VCaP (cell line): ENCODE measurements around the gene METTL23.

Source experiments
- H3K27ac ChIP-seq: fragments of 450-650 bp; 2 replicates; pipeline ENCODE4 v1.5.1; 2017
- TF ChIP-seq, protein P1 (sequence below): fragments of 450-650 bp; conservative IDR thresholded peaks from 2 replicates; pipeline ENCODE4 v1.5.1; 2017; ENCODE audit warnings: mild to moderate bottlenecking, moderate library complexity

METTL23 gene

GRCh38 chr17:76687298-76688164, 39.1 kb upstream of the METTL23 start:
- TF ChIP-seq, protein P1, sequence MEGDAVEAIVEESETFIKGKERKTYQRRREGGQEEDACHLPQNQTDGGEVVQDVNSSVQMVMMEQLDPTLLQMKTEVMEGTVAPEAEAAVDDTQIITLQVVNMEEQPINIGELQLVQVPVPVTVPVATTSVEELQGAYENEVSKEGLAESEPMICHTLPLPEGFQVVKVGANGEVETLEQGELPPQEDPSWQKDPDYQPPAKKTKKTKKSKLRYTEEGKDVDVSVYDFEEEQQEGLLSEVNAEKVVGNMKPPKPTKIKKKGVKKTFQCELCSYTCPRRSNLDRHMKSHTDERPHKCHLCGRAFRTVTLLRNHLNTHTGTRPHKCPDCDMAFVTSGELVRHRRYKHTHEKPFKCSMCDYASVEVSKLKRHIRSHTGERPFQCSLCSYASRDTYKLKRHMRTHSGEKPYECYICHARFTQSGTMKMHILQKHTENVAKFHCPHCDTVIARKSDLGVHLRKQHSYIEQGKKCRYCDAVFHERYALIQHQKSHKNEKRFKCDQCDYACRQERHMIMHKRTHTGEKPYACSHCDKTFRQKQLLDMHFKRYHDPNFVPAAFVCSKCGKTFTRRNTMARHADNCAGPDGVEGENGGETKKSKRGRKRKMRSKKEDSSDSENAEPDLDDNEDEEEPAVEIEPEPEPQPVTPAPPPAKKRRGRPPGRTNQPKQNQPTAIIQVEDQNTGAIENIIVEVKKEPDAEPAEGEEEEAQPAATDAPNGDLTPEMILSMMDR = no peak
- H3K27ac ChIP-seq = no peak overlapping the region

DNA sequence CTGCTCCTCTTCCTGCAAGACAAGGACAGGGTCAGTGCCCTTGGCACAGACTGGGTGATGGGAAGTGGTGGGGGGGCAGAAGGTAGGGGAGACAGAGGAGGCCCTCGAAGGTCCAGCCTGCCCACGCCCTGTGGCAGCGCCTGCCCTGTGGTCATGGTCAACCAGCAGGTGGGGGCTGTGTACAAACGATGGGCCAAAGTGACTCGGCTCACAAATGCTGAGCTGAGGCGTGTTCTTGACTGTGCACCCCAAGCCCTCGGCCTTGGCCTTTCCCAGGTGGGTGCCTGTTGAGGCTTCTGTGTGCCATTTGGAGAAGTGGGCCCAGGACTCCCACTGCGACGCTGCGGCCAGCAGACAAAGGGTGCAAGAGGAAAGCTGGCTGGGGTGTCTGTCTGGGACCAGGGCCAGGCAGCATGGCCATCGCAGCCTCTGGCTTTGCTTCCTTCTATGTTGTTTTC, 38.4 kb upstream of the METTL23 start:
- no peak overlapping the region for H3K27ac ChIP-seq
- TF ChIP-seq, protein P1 = no peak

GRCh38 chr17:76689859-76690258, 36.8 kb upstream of the METTL23 start:
- TF ChIP-seq, protein P1 = no peak
- no peak overlapping the region for H3K27ac ChIP-seq

DNA sequence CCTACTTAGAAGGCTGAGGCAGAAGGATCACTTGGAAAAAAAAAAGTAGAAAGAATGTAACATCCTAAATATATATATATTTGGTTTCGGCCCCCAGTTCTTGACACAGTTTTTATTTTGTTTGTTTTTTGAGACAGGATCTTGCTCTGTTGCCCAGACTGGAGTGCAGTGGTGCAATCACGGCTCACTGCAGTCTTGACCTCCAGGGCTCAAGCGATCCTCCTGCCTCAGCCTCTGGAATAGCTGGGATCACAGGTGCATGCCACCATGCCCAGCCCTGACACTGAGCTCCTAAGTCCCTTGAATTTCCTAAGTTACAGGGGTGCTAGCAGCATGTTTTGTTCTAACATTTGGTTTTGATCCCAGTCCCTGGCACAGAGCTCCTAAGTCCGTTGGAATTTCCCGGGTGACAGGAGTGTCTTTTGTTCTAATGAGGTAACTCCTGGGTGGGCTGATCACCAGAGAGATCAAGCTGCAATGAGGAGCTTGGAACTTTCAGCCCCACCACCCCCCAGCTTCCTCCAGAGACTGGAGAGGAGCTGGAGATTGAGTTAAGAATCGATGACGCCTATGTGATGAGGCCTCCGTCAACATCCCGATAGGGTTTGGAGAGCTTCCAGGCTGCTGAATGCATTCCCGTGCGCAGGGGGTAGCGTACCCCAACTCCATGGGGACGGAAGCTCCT, 35.9 kb upstream of the METTL23 start:
- H3K27ac ChIP-seq = no peak overlapping the region
- TF ChIP-seq, protein P1 = no peak

DNA sequence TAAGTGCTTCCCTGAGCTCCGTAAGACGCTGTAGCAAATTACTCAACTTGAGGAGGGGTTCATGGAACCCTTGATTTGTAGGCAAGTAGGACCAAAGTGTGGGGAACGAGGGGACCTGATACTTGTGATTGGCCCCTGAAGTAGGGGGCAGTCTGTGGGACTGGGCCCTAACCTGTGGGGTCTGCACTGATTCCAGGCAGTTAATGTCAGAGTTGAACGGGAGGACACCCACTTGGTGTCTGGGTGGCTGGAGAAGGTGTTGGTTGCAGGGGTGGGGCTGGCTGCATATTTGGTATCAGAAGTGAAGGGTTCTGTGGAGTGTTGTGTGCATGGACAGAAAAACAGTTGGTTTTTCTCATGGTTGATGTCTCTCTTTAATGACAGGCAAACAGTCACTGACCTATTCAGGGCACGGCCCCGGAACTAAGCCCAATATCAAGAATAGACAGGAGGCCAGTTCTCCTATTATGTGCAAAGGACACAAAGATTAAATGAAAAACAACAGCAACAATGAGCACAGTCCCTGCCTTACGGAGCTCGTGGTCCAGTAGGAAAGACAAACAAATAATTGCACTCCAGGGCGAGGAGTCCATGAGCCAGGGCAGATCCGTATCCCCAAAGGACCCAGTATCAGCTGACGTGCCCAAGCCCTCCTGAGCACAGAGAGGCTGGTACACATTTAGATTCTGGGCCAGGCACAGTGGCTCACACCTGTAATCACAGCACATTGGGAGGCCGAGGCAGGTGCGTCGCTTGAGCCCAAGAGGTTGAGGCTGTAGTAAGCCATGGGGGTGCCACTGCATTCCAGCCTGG, 35.1 kb upstream of the METTL23 start:
- TF ChIP-seq, protein P1 = no peak
- no peak overlapping the region for H3K27ac ChIP-seq

DNA sequence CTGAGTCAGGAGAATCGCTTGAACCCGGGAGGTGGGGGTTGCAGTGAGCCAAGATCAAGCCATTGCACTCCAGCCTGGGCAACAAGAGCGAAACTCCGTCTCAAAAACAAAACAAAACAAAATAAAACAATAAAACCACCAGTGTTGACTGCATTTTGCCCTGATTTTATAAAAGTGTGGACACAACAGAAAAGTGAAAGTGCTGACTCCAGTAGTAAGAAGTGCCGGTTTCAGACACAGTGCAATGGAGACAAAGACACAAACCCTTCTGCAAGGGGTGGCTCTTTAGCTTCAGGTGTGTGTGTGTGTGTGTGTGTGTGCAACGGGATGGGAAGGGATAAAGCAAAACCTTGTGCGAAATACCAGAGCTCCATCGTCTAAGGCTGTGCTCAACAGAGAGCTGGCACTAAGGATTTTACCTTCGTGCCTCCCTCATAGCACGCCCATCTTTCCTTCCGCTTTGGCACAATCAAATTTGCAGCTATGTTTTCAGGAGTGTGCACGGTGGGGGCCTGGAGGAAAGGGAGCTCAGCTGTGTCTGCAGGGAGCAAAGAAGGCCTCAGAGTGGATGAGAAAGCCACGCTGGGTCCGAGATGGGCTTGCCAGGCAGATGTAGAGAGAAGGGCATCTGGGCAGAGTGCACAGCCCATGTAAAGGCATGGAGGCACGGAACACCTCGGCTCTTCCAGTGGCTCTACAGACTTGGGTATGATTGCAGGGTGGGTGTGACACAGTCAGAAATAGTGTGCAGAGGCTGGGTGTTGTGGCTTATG, 31.4 kb upstream of the METTL23 start:
- TF ChIP-seq, protein P1 = no peak
- H3K27ac ChIP-seq = no peak overlapping the region
